ENCODE results near the gene FABP7.

DNA sequence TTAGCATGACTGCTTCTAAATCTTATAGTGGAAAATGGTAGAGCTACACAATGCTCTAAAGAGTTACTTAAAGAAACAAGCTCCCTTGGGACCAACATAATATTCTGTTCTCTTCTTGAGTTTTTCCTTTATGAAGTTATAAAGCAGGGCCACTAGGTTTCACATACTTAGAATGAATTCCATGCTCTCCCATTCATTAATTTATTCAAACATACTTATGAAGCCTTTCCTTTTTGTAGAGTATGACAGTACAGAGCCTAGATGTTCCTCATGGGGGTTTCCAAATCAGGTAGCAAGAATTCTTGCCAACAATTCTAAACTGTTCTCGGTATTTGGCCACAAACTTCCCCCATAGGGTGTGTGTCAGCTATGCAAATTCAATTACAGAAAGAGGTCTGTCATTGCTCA lies 20.6 kb upstream of the FABP7 start:
- TF ChIP-seq POLR2AphosphoS5 (IDR thresholded peaks at IDR 0.05; ENCODE audit: low read depth, low read length) (no peak), POLR2A (IDR thresholded peaks at IDR 0.05; ENCODE audit: low read depth, low read length) (no peak)
